ENCODE measurements around the gene TNFAIP8.

Gene TNFAIP8

DNA sequence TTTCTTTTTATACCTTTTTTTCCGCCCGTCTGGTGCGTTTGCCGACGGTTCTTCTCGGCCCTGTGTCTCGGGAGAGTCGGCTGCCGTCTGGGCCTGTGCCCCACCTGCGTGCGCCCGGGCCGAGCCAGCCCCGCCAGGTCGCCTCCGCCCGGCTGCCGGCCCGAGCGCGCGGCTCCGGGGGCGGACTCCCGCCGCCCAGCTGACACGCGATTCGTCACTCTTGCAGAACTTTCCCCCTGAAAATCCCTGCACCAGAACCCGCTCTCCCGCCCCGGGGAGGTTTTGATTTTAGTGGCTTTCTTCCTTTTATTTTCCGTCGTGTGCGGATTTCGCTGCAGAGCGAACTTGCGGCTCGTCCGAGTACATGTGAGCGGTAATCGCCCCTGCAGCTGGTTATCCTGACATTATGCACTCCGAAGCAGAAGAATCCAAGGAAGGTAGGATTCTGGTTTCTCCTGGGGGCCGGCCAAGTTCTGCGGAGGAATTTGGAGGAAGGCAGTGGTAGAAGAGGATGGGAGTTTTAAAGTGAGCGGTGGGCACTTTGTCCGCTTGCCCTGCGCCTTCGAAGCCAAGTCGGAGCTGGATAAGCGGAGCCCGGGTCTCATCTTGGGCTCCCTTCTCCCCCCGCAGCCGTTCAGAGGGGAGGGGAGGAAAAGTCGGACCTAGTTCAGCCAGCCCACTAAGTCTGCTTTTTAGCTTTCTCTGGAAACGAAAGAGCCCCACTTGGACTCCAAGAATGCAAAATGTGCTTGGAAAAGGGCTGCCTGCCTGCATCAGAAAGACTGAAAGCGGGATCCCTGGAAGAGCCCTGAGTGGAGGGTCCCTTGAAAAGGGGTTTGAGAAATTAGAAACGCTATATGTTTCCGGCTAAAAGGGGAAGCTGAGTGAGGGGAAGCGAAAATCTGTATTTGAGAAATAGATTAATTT, at the start of gene TNFAIP8:
Gene TNFAIP8 (plus strand): TSS at position 335 of the 927 bp plus-strand sequence. CDS start 72 bp downstream, at position 407.
- peak; percentile 79 for DNase-seq

- no peak for DNase-seq
Observed at GRCh38 chr5:119307170-119307569, 48.6 kb upstream of the TNFAIP8 start.

DNA sequence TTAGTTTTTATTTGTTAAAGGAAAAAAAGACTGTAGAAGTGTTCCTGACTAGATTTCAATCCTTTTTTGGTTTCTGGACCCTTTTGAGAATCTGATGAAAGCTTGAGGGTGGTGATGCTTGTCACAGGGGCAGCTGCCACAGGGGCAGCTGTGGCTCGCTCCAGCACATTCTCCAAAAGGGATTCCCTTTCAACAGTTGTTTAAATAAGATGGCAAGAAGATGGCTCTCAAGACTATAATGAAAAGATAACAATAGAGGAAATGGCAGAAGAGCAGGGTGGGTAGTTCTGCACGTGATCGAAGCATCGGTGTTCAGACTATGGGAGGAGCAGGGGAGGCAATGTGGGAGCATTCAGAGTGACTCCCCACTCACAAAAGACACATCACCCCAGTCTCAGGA, 46.5 kb upstream of the TNFAIP8 start:
- no peak for DNase-seq

DNA sequence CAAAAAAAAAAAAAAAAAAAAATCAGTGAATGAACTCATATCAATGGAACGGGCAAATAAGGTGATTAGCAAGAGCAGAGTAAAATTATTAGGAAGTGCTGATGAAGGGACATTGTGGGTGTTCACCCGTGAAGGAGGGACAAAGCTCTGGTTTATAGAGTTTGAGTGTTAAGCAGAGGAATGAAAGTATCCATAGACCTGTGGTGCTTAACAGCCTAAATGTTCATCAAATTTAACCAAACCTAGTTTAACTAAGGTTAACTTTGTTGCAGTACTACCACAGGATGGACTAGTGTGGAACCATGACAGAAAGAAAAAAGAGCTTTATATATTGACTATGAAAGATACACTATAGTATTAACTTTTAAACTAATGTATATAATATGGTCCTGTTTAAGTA, 44.1 kb upstream of the TNFAIP8 start:
- DNase-seq: no peak

GRCh38 chr5:119312403-119312802, 43.4 kb upstream of the TNFAIP8 start:
- no peak for DNase-seq

DNA sequence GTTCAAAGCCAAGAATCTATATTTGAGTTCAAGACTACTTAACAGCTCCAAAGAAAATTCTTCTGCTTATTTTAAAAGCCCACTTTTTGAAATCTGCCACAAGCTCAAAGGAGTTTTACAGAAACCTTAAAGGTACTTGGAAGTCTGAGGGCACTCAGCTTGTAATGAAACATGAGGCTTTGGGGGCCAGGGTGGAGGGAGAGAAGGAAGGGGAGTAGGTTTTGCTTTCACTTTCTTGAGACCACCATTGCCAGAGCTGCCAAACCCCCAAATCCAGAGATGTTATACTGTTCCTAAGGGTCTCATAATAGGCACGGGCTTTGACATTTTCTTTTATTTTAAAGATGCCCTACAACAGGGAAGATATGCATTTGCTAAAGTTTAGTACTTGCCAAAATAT, 42.6 kb upstream of the TNFAIP8 start:
- DNase-seq: no peak

GRCh38 chr5:119313658-119314605, 41.9 kb upstream of the TNFAIP8 start:
- DNase-seq: no peak

GRCh38 chr5:119315516-119315949, 40.3 kb upstream of the TNFAIP8 start:
- peak; percentile 69 for DNase-seq

DNA sequence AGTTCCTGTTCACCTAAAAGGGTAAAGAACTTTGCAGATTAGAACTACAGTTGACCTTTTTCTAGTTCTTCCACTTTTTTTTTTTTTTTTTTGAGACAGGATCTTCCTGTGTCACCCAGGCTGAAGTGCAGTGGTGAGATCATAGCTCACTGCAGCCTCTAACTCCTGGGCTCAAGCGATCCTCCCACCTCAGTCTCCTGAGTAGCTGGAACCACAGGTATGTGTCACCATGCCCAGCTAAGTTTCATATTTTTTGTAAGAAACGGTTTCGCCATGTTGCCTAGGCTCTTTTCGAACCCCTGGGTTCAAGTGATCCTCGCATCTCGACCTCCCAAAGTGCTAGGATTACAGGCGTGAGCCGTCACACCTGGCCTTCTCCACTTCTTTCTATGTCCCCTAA, 39.7 kb upstream of the TNFAIP8 start:
- peak; percentile 21 for DNase-seq

- DNase-seq: no peak
Observed at GRCh38 chr5:119316906-119317305, 38.9 kb upstream of the TNFAIP8 start.

DNA sequence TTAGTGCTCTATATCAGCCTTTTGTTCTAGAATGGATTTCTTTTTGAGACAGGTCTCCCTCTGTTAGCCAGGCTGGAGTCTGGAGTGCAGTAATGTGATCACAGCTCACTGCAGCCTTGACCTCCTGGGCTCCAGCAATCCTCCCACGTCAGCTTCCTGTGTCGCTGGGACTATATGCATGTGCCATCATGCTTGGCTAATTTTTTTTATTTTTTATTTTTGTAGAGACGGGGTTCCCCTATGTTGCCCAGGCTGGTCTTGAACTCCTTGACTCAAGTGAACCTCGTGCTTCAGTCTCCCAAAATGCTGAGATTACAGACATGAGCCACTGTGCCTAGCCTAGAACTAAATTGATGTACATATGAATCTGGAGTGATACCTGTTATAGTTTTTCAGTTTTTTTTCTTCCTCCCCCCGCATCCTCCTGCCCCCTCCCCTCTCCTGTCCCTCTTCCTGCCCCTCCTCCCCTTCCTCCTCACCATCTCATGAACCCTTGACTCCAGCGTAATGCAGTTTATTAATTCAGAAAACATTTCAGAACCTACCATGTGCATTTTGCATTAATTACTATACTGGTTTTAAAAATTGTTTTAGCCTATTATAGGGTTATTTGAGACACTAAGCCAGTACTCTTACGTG, 37.4 kb upstream of the TNFAIP8 start:
- DNase-seq: no peak

GRCh38 chr5:119319401-119319800, 36.4 kb upstream of the TNFAIP8 start:
- no peak for DNase-seq

DNA sequence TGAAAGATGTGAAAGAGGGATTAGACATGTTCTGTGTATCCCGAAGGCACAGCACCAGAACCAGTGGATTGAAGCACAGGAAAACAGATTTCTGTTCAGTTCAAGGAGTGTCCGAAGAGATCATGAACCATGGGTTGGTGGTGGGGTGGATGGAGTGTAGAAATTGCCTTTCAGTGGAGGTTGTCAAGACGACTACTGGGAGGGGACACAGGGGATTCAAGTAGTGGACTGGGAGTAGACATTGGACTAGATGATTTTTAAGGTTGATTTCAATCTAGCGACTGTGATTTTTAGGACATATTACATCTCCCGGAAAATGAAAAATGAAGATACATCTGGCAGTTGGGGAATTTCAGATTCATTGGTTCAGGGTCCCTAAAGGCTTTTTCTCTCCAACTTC, 35.9 kb upstream of the TNFAIP8 start:
- DNase-seq: no peak

DNA sequence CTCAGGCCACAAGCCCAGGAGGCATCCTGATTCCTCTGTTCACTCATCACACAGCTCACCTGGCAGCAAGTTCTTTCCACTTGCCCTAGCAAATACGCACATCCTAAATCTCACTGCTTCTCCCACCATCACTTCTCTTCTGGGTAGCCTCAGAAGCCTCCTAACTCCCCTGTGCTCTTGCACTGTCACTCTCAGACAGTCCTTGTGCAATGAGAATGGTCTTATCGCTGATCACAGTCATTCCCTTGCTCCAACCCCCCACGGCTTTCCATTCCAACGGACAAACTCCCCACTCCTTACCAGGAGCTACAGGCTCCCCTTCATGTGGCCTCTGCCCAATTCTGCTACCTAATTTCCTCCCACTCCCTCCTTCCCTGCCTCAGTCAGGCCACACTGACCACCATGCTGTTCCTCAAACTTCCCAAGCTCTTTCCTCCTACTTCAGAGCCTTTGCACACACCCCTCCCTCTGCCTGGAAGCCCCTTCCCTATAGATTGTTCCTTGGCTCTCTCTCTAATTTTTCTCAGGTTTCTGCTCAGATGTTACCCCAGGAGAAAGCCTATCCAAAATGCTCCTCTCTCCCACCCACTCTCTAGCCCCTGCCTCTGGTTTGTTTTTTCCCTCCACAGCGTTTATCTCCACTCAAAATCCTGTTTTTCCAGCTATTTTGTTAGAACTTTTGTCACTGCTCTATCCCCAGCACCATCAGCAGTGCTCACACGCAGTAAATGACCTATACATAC, 34.1 kb upstream of the TNFAIP8 start:
- DNase-seq: no peak

DNA sequence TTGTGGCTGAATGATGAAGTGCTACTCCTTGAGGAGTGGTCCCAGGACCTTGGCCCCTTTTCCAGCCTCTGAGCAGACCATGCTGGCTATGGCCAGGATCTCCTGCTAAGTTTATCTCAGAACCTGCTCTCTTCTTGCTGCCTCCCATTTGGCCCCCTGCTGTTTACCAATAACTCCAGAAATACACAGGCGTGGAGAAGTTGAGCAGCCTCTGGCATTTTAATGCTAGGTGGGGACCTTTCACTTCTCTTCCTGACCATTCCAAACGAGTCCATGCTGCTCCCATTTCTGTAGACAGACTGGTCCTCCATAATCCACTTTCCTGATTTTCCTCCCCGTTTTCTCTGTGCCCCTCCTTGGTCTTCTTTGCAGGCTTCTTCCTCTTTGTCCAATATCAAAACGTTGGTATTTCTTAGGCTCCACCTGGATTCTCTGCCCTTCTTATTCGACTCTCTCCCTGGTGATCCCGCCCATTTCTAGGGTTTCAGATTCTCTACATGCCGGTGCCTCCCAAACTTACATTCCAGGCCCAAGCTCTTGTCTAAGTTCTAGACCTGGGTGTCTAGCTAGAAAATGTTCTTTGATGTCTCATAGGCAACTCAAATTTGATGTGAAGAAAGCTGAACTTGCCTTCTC, 33.4 kb upstream of the TNFAIP8 start:
- DNase-seq: no peak

- DNase-seq: no peak
Observed at GRCh38 chr5:119322948-119323537, 32.8 kb upstream of the TNFAIP8 start.

- no peak for DNase-seq
Observed at GRCh38 chr5:119323601-119324000, 32.2 kb upstream of the TNFAIP8 start.

DNA sequence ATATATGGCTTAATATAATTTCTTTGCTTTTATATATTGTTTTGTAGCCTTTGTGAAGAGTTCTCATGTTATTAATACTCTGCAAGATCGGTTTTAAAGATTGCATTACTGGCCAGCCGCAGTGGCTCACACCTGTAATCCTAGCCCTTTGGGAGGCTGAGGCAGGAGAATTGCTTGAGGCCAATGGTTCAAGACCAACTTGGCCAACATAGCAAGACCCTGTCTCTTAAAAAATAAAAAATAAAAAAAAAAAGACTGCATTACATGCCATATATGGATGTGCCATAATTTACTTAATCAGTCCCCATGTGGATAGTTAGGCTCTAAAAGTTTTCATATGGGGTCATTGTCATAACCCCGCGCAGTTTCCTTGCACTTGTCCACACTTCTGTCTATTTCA, 31.0 kb upstream of the TNFAIP8 start:
- no peak for DNase-seq

GRCh38 chr5:119327018-119327417, 28.8 kb upstream of the TNFAIP8 start:
- peak; percentile 67 for DNase-seq

- peak; percentile 48 for DNase-seq
Observed at GRCh38 chr5:119328753-119329602, 26.8 kb upstream of the TNFAIP8 start.
